GM21825 (cell line): ENCODE results near the gene PINK1.

Experiments
- ATAC-seq: cut with Tn5 transposase; IDR thresholded peaks from one replicate; pipeline ENCODE4 v1.9.1; 2021; ENCODE audit warnings: mild to moderate bottlenecking, moderate library complexity; ENCODE audit not compliant: unreplicated experiment

Gene PINK1

DNA sequence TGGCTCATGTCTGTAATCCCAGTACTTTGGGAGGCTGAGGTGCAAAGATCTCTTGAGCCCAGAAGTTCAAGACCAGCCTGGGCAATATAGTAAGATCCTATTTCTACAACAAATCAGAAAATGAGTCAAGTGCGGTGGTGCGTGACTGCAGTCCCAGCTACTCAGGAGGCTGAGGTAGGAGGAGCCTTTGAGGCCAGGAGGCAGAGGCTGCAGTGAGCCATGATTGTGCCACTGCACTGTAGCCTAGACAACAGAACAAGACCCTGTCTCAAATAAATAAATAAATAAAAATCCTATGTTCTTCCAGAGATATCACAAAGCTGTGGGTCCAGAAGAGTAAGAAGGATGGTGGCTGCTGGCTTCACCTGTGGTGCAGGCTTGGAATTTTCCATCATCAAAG, 22.3 kb upstream of the PINK1 start:
- no peak for ATAC-seq

GRCh38 chr1:20611652-20612051, 21.6 kb upstream of the PINK1 start:
- ATAC-seq = no peak

DNA sequence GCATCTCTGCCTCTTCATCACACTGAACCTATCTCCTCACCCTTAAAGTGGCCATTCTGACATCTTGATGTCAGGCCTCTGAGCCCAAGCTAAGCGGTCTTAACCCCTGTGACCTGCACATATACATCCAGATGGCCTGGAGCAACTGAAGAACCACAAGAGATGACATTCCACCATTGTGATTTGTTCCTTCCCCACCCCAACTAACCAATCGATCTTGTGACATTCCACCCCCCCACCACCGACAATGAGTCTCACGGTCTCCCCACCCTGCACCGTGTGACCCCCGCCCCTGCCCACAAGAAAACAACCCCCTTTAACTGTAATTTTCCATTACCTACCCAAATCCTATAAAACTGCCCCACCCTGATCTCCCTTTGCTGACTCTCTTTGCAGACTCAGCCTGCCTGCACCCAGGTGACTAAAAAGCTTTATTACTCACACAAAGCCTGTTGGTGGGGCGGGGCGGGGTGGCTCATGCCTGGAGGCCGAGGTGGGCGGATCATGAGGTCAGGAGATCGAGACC, 21.0 kb upstream of the PINK1 start:
- ATAC-seq = no peak

GRCh38 chr1:20614131-20614579, 19.1 kb upstream of the PINK1 start:
- no peak for ATAC-seq

DNA sequence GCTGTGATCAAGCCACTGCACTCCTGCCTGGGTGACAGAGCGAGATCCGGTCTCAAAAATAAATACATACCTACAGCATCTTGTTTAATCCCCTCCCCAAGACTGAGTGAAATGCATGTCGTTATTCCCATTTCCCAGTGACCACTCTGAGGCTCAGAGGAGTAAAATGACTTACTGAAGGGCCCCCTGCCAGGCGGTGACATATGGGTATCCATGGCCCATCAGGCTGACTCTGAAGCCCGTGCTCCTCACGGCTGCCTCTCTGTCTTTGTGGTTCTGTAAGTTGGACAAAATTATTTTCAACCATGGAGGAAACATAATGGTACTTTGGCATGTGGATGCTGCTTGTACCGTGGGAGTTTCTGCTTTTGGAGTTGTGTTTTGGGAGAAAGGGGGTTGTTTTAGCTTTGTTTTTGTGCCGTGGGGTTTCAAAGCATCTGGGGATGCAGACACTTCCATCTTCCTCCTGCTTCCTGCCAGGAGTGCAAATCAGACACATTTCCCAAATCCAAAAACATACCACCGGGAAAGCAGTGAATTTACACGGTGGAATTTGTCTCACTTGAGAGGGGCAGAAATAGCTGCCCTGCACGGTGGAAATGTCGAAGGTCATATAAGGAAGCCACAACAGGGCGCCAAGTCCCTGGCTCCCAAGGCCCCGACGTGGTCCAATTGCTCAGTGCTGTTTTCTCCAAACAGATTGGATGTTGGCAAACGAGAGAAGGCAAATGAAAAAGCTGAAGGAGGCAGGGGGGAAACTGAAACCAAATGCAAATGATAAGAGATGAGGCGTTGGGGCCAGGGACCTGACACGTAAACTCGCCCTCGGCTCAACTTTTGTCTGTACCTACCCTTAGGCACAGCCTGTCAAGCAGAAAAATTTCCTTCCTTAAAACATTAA, 17.1 kb upstream of the PINK1 start:
- no peak for ATAC-seq

- ATAC-seq = no peak
Observed at GRCh38 chr1:20616847-20617487, 16.3 kb upstream of the PINK1 start.

DNA sequence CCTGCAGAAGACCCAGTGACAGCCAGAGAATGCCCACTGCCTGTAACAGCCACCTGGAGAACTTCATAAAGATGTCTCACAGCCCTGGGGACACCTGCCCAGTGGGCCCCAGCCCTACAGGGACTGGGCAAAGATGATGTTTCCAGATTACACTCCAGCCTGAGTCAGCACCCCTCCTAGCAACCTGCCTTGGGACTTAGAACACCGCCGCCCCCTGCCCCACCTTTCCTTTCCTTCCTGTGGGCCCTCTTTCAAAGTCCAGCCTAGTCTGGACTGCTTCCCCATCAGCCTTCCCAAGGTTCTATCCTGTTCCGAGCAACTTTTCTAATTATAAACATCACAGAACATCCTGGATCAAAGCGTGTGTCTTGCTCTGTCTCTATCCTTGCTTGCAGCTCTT, 14.7 kb upstream of the PINK1 start:
- ATAC-seq = no peak

GRCh38 chr1:20619999-20620398, 13.3 kb upstream of the PINK1 start:
- ATAC-seq = no peak

DNA sequence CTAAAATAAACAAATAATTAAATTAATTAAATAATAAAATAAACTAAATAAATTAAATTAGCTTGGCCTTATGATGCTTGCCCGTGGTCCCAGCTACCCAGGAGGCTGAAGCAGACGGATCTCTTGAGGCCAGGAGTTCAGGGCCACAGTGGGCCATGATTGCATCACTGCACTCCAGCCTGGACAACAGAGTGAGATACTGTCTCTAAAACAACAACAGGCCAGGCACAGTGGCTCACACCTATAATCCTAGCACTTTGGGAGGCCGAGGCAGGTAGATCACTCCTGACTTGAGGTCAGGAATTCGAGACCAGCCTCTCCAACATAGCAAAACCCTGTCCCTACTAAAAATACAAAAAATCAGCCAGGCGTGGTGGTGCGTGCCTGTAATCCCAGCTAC, 12.2 kb upstream of the PINK1 start:
- no peak for ATAC-seq

- no peak for ATAC-seq
Observed at GRCh38 chr1:20624709-20625108, 8.5 kb upstream of the PINK1 start.

- no peak for ATAC-seq
Observed at GRCh38 chr1:20625176-20626097, 7.8 kb upstream of the PINK1 start.

GRCh38 chr1:20626098-20626427, 7.2 kb upstream of the PINK1 start:
- ATAC-seq = no peak

- no peak for ATAC-seq
Observed at GRCh38 chr1:20626524-20626923, 6.7 kb upstream of the PINK1 start.

- no peak for ATAC-seq
Observed at GRCh38 chr1:20630729-20631128, 2.5 kb upstream of the PINK1 start.

DNA sequence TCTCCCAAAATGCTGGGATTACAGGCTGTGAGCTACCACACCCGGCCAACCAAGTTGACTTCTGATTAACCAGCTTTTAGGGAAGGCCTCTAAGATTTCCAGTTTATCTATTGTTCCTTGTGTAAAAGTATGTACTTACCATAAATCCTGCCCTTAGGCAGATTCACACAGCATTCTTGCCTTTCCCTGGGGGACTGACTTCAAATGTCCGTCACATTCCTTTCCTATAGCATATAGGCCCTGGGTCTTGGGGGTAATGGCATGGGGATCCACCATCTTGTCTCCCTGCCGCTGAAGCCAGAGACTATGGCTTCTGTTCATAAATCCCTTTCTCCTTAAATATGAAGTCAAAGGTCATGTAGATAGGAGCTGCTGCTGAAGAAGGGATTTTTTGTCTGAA, 872 bp upstream of the PINK1 start:
- no peak for ATAC-seq

GRCh38 chr1:20634065-20634593, 871 bp downstream of the PINK1 start:
- ATAC-seq = no peak

- no peak for ATAC-seq
Observed at GRCh38 chr1:20634594-20635084, 1.4 kb downstream of the PINK1 start.

- no peak for ATAC-seq
Observed at GRCh38 chr1:20636785-20637347, 3.6 kb downstream of the PINK1 start.

DNA sequence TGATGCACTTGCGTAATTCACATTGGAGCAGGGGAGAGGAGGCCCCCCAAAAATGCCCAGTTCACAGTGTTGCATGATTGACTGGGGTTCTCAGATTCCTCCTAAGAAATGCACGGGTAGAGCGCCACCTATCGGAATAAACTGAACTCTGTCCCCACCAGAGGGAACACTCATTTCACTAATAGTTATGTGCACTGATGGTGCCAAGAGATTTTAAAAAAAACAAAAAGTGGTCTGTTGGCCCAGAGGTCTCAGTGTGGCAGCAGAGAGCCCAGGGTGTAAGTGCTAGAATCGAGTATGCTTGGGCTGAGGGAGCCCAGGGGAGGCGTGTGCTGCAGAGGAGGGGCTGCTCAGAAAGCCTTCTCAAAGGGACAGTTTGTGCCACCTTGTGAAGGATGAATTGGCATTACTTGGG, 6.9 kb downstream of the PINK1 start:
- no peak for ATAC-seq

DNA sequence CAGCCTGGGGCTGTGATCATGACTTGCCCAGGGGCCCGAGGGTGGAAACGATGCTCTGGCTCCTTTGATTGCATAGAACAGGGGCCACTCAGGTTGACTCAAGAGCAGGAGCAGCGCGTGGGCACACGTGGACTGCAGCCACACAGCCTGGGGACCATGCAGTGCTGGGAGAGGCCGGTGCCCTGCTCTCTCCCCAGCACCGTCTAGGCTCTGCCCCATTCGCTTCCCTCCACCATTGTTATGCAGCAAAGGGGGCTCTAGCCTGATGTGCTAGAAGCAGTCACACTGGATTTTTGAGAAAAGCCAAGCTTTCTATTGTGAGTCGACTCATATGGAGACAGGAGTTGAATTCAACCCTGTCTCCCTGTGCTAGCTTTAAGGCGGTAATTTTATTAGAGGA, 8.7 kb downstream of the PINK1 start:
- no peak for ATAC-seq
